HG03159 (cell line): ENCODE results near the gene FOXQ1.

Experiments used
- ATAC-seq: cut with Tn5 transposase; IDR thresholded peaks from one replicate; pipeline ENCODE4 v1.9.1; 2021; ENCODE audit warnings: mild to moderate bottlenecking, moderate library complexity; ENCODE audit not compliant: unreplicated experiment

The FOXQ1 gene, protein sequence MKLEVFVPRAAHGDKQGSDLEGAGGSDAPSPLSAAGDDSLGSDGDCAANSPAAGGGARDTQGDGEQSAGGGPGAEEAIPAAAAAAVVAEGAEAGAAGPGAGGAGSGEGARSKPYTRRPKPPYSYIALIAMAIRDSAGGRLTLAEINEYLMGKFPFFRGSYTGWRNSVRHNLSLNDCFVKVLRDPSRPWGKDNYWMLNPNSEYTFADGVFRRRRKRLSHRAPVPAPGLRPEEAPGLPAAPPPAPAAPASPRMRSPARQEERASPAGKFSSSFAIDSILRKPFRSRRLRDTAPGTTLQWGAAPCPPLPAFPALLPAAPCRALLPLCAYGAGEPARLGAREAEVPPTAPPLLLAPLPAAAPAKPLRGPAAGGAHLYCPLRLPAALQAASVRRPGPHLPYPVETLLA

DNA sequence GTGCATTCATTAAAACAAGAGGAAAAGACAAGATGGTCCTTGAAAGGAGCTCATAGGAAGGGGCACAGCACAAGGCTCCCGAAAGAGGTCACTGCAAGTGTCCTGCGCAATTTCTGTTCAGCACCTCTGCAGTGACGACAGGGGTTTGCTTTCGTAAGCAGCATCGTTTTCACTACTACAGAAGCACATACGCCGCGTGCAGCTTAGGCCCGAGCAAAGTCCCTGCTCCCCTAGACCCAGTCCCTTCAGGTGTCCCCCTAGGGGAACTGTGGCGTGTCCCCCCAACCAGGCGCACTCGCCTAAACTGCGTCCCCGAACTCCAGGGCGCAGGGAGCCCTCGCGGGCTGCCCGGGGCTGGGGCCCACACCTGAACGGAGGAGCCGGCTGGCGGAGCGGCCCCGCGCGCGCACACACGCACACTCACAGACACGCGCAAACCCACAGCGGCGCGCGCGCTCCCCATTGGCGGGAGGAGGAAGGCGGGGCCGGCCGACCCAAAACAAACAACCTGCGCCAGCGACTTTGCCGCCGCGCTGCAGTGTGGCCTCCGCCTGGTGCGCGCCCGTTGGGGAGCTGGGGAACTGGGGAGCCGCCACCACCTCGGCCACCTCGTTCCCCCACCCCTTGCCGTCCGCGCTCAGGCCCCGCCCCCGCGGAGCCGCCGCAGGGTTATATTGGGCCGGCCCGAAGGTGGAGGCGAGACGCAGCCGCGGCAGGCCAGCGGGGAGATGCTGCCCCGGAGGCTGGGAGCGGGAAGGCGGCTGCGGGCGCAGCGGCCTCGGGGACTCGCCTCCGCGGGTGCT lies at the start of gene FOXQ1:
Gene FOXQ1, plus strand, starts transcription at position 699 of the 803 bp plus-strand sequence. CDS start 607 bp downstream, outside the sequence.
- no peak for ATAC-seq

DNA sequence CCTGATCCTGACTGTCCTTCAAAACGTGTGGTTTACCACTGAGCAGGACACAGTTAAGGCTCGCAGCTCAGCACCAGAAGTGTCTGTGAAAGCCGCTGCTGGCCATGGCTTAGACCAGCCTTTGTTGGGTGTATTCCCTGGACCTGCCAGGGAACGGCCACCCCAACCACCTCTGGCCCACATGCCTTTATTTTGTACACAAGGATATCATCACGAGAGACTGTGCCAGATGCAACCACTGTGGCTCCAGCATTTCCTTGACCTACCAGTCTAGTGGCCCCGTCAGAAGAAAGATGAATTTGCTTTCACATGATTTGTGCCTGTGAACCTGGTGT lies 49.2 kb upstream of the FOXQ1 start:
- ATAC-seq, result no peak

DNA sequence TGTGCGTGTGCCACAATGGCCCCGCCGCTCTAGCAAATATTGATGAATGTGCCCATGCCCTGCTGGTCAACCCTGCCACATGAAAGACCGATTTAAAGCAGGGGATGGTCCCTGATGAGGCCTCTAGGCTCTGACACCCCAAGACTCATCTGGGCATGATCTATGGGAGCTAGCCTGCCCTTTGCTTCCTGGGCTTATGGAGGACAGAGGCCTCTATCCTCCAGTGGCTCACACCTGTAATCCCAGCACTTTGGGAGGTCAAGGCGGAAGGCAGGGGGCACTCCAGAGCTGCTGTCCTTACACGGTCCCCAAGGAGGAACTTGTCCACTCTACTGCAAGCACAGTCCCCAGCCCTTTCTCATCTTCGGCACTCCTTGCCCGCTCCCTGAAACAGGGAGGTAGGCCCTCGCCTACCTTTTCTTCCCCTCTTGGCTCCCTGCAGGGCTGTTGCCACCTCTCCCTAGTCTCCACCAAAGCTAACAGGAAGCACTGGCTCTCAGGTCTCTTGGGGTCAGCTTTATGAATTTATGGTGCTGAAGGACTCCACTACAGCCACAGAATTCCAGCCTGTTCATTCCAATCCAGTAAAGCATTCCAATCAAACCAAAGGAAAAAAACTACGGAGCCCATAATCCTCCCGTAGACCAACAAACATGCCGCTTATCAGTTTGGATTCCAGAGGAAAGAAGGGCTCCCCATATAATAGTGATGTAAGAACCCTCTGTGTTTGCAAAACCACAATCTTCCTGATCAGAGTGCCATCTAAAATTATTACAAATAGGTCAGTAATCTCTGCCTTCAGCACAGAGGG lies 48.7 kb upstream of the FOXQ1 start:
- ATAC-seq, result no peak

DNA sequence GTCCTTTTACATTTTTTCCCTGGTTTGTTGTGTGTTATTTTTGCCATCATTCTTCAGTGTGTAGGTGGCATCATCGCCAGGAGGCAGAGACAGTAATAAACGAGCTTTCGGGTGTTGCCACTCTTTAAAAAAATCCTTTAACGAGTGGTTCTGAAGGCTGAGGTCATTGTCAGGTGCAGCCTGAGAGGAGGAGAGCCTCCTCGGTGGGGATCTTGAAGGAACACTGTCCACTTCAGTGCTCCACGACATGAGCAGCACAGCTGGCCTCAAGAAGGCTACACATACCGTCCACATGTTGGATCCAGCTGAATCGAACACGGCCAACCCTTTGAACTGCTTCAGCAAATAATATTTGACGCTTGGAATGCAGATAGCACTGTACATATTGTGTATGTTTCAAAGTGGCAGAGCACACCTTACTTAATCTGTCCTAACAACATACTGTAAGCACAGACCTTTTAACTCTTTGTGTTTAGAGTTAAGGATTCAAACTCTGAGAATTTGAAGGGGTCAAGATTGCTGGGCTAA lies 48.0 kb upstream of the FOXQ1 start:
- ATAC-seq, result no peak

DNA sequence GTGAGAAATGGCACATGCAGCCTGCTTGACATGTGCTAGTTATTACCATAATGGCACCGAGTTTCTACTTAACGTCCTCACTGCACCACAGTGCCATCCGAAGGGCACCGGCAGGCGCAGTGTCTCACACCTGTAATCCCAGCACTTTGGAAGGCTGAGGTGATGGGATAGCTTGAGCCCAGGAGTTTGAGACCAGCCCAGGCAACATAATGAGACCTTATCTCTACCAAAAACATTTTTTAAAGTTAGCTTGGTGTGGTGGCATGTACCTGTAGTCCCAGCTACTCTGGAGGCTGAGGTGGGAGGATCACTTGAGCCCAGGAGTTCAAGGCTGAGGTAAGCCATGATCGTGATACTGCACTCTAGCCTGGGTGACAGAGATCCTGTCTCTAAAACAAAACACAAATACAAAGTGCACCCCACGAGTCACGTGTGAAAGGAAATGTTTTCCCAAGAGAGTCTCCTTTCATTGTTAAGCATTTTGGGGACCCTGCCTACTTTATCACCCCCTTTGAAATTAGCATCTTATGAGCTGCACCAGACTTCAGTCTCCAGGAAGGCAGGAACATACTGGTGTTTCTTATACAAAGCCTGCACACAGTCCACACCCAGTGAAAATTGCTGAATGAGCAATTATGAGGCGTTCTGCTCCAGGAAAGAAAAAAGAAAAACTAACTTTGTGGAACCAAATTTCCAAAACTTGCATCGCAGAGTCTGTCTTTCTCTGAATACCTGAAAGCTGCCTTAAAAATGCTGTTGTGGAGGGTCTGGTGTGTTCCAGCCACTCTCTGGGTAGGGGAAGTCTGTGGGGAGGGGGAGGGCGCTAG lies 47.1 kb upstream of the FOXQ1 start:
- ATAC-seq, result no peak

DNA sequence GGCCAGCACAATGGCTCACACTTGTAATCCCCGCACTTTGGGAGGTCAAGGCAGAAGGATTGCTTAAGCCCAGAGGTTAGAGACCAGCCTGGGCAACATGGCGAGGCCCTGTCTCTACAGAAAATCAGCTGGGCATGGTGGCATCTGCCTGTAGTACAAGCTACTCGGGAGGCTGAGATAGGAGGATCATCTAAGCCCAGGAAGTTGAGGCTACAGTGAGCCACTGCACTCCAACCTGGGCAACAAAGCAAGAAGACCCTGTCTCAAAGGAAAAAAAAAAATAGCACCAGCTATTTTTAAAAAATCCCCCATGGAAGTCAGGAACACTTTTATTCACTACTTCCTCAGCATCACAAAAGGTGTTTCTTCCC lies 45.2 kb upstream of the FOXQ1 start:
- no peak for ATAC-seq

DNA sequence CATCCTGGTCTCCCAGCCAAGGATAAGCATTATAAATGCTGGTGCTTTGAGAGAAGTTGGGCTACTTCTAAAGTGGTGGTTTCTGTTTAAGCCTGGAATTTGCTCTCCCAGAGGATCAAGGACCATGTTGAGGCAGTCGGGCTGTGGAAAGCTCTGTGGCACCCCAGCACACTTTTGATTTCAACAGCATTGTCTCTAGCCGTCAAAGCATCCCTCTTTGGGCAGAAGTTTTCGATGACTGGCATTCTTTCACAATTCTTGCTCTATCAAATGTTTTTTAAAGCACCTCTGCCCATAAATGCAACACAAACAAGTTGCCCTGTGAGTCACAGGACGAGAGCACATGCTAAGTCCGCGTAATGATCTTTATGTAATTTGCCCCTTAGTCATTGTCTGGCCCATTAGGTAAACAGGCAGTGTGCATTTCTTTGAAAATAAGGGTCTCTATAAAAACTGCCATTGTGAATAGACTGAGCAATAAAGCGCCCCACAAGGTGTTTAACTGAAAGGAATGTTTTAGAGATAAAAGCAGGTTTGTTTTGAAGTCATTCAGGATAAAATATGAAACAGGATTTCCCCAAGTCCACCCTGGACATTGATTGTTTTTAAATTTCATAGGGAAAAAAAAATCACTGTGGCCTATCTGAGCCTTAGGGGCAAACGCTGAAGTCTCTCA lies 44.7 kb upstream of the FOXQ1 start:
- ATAC-seq, result no peak

DNA sequence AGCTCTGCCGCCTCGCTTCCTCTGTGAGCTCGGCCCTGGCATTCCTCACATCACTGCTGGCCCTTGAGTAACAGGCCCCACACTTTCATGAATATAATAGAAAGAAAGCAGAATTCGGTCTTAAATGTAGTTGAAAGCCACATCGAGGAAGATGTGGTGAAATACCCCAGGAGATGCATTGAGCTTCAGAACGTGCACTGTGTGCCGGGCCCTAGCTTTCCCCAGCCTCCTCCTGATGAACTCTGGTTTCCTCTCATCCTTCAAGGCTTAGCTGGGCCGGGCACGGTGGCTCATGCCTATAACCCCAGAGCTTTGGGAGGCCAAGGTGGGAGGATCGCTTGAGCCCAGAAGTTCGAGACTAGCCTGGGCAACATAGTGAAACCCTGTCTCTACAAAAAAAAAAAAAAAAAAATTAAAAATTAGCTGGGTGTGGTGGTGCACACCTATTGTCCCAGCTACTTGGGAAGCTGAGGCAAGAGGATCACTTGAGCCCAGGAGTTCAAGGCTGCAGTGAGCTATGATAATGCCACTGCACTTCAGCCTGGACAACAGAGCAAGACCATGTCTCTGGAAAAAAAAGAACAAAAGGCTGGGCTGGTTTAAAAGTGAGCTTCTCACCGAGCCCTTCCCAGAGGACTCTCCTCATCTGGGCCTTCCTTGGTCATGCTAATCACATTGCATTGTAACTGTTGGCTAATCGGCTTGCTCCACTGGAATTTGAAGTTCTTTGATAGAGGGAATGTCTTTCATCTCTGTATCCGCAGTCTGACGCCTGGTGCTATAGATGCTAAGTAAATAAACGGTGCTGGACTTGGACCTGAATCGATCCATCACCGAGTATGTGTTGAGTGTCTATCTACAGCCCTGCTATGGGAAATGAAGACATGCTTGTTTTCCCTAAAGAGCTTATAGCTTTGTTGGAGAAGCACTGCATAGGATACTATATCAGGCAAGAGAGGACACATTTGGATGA lies 43.8 kb upstream of the FOXQ1 start:
- ATAC-seq, result no peak

DNA sequence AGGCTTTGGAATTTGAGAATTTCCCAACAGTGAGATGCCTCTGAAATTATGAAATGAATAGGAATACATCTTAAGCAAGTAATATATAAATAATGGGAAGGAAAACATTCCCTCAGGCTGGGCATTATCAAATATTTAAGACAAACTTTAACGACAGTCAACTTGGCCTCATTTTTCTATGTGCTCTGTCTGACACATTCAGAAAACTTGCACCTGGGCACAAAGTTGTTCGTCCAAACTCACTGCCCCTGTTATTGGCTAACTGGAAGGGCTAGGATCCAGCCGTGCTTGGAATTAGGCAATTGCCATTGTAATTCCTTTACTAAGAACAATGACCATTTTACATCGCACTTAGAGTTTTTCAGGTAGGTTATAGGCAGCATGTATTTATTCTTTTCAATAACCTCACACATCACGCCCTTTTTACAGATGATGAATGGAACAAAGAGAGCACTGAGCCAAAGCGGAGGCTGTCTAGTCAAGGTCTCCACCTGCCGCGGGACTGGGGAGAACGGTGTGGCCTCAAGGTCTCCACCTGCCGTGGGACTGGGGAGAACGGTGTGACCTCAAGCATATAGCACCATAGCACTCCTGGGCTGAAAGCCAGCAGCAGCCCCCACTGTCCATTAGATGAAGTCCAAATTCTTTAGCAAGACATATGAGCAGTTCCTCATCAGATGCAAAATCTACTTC lies 40.7 kb upstream of the FOXQ1 start:
- ATAC-seq, result no peak

DNA sequence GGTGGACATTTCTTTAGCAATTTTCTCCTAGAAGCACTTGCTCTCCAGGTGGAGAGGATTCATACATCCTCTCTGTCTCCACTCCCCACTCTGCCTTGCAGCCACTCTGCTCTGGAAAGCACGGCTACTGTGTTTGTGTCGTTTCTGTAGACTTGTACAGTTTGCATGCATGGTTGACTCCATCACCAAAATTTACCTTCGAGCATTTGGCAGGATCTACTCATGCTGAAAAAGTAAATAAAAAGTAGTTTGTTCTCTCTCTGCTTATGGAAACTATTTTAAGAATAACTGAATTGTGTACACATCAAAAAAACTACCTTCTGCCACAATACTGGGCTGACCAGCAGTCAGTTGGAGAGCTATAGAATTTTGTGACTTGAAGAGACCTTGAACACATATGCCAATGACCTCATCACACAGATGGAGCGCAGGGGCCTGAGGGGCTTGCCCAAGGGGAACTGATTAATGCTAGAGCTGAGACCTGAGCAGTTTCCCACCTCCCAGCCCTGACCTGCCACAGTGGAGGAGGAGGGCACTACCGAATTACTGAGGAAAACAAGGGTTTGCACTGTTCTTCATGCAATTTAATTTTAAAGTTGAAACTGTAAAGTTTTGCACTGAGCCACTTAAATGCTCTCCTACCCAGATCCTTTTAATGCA lies 33.7 kb upstream of the FOXQ1 start:
- no peak for ATAC-seq

DNA sequence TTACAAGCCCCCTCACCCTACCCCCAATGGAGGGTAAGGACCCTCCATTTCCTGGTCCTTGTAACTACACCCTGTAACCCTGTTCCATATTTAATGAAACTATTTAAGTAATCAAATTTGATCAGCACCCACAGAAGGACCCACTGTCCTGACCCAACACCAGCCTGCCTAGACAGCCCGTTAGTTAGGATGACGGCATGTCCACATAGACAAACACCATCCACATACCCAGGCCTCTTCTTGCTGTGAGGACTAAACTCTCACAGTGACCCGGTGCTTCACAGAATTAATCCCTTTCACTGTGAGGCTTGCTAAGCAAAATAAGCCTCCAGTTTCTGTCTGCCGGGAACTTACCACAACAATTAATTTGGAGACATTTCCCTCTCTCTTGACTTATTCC lies 32.8 kb upstream of the FOXQ1 start:
- ATAC-seq, result no peak

DNA sequence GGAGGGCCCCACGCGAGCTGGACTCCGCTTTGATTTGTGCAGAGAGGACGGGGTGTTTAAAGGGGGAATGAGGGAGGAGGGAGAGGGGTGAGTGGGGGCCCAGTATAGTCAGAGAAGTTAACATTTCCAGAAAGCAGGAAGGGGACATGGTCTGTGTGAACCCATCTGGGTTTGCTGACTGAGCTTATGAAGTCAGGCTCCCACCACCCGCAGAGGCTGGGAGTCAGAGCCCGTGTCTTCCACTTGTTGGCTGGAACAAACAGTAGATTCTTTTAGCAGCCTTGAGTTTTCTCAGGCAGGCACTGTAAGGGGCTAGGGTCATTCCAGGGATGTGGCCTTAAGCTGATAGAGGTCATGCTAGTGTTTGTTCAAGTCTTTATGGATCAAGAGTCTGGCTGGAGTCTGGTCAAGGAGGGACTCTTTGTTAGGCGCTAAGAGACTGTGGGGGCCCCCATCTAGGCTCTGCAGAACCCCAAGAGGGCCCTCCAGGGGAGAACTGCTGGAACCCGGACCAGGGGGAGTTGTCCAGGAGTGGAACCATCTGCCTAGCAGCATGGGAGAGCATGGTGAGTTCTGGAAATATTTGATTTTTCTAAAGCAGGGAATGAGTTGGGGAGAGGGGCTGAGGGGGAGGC lies 31.1 kb upstream of the FOXQ1 start:
- ATAC-seq, result no peak

DNA sequence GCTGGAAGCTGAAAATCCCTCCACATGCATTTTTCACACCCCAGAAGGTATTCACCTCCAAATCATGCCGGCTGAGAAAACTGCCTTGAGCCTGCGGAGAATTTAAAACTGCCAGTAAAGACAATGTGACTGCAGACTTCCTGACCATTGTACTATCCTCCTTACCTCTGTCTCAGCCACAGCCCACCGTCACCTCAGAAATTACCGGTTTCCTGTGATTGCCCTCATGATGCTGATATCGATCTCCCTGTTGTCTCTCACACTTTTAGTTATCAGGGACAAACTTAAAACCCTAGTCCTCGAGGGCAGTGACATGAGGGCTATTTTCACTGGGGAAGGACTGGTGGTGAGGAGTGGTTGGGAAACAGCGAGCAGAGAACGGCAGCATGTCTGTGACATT lies 30.2 kb upstream of the FOXQ1 start:
- ATAC-seq, result no peak

DNA sequence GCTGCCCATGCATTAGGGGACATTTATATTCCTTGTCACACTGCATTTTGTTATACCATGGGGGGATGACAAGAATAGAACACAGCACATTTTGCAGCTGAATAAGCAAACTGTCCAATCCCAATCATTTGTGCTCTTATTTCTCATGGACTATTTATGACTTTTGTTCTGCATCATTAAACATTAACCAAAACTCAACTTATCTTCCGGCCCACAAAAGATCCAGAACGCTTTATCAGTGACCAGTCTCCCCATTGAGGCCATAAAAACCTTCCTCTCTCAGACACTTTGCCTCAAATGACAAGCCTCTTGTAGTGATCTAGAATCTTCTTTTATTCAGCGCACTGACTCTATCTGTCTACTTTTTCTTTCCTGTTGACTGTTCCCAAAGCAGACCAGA lies 28.4 kb upstream of the FOXQ1 start:
- no peak for ATAC-seq

DNA sequence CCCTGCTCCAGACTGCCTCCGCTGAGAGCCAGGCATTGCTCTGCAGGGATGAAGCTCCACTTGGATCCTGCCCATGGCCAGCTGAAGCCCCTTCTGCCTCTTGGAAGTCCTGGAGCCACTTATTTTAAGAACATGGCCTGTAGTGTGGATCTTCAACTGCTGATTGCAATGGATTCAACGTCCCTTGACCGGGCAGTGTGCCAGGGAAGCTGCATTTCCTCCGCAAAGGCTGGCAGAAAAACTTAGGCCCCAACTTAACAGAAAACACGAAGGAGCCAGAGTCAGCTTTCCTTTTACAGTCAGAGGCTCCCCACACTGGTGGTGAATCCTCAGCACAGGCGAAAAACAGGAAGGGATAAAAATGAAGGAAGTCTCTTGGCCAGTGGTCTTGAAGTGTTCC lies 26.3 kb upstream of the FOXQ1 start:
- ATAC-seq, result no peak

DNA sequence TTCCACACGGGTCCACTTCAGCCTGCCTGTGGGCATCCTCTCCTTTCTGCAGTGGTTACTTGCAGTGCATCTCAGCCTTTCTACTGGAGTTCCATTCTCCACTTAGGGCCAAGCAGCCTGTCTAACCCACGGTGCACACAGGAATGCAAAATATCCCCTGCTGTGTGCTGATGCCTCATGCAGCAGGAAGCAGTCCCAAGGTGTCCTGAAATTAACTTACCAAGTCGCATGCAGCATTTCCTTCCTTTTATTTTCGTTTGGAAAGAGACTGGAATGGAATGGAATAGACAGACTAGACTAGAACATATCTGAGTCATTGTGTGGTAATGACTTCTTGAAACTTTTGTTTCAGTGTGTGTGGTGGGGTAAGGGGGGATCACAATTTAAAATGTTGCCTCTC lies 25.9 kb upstream of the FOXQ1 start:
- no peak for ATAC-seq

DNA sequence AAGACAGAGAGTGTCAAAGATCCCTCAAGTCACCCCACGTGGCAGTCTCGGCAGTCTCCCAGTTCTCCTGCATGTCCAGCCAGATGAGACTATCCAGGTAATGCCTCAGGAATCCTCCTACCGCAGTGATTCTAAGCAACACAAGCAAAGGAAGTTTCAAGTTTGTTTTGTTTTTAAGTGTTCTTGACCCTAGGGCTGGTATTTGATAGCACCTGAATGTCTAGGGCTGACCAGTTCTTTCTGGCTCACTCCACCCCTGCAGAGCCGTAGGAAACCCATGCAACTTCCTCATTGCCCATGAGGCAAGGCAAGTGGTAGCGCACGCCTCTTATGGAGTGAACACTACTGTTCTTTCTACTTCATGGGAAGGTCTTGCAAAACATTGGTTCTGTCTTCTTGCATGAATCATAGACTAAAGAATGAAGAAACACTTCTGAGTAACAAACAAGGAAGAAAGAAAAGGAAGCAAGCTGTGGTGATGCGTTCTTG lies 24.8 kb upstream of the FOXQ1 start:
- ATAC-seq, result no peak
